ENCODE measurements around the gene TAPBPL.
"Not testable (repeated sequence)": the region's sequence is repeated elsewhere in the genome, so short reads cannot be mapped to it uniquely, and the experiment has no call there.

Gene TAPBPL

DNA sequence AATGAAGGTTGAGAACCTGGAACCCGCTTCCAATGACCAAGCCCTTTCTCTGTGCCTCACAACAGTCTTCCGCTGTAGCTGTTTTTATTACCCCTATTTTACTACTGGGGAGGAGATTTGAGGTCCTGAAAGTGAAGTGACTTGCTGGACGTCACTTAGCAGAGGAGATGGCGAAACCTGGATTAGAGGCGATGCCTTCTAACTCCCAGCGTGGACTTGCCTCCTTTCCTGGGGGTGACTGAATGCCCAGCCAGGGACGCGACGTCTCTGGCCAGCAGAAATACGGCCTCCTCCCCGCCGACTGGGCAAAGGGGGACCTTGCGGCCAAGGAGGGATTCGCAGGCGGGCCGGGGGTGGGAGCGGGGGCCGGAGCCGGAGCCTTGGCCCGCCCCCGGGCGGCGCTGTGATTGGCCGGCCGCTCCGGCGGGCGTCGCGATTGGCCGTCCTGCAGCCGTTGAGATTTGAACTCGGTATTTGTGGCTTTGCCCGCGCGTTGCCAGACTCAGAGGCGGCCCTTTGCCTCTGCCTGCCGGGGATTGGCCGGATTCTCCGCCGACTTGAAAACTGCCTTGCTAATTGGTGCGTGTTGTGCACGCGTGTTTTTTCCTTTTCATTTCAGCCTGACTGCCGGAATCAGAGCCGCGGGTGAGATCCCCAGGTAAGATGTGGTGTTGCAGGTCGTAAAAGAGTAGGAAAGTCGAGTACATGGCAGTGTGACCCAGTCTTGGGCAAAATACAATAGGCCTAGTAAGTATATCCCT lies 41.8 kb downstream of the TAPBPL start, which contains the start of gene NCAPD2:
Gene NCAPD2 (plus strand): TSS at position 606 of the 761 bp plus-strand sequence. CDS start 997 bp downstream, outside the sequence.
- DNase-seq, result peak; percentile 90 to 92

DNA sequence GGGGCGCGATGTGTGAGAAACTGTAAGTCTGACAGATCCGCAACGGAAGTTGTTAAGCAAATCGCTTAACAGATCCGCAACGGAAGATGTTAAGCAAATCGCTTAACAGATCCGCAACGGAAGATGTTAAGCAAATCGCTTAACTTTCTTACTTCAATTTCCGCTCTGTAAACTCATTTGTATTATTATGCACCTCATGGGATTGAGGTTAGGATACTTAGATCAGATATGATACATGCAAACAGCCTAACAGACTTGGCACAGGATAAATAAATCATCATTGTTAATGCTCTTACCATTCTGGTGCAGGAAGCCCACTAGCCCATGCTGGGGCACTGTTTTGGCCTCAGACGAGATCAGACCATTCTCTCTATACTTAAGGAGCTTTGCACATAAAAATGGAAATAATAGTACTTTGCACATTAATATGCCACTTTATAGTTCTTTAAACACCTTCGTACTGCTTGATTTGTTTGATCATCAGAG lies 42.5 kb downstream of the TAPBPL start:
- no peak for DNase-seq

DNA sequence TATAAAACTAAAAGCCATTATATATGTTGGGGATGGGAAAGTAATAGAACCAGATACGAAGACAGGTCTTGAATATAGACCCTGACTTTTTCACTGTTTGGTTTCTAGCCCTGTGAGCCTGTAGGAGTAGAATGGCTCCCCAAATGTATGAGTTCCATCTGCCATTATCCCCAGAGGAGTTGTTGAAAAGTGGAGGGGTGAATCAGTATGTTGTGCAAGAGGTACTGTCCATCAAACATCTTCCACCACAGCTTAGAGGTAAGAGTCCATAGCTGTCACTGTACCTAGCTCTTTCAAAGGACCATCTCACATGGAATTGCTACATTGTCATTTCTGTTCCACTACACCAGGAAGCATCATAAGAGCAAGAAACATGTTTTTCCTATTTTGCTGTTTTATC lies 43.1 kb downstream of the TAPBPL start:
- no peak for DNase-seq

DNA sequence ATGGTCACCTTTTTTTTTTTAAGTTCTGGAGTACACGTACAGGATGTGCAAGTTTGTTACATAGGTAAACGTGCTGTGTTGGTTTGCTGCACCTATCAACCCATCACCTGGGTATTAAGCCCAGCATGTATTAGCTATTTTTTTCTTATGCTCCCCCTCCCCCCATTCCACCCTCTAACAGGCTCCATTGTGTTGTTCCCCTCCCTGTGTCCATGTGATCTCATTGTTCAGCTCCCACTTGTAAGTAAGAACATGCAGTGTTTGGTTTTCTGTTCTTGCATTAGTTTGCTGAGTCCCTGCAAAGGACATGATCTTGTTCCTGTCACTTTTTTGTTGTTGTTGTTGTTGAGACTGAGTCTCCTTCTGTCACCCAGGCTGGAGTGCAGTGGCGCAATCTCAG lies 45.4 kb downstream of the TAPBPL start:
- DNase-seq, result not testable (repeated sequence)

DNA sequence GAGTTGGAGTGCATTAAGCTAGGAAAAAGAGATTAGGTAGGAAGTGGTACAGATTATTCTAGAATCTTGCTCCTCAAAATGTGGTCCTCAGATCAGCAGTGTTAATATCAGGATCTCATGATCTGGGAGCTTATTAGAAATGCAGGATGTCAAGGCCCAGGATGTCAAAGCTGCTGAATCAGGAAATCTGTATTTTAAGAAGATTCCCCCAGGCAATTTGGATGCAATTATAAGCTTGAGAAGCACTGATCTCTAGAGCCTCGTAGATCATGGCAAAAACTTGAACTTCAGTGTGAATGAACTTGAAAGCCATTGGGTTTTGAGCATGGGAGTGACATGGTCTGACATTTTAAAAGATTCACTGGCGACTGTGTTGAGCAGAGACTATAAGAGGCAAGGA lies 48.6 kb downstream of the TAPBPL start:
- no peak for DNase-seq

DNA sequence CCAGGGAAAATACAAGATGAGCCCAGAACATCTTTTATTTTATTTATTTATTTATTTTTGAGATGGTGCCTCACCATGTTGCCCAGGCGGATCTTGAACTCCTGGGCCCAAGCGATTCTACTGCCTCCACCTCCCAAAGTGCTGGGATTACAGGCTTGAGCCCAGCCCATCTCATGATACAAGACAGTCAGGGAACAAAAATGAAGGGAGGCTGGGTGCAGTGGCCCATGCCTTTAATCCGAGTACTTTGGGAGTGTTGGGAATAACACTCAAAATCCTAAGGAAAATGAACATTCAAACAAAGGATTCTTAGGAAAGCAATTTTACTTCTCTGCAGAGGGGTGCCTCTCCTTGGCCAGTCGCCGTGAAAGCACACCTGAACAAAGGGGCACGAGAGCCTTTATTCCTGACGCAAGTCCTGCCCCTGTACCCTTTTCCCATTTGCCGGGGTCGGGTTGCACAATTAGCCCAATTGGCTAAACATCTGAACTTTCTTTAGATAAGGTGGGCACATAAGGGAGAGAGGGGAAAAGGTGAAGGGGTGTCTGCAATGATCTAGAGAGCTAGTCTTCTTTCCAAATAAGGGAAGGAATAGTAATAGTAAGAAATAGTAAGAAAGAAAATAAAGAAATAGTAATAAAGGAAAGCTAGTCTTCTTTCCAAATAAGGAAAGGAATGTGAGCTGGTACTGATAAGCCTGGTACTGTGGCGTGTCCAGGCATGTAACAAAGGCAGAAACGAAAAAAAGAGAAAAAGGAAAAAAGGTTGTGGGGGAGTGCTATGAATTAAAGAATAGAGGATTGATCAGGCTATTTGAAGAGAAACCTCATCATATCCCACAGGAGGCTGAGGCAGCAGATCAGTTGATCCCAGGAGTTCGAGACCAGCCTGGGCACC lies 55.5 kb downstream of the TAPBPL start:
- DNase-seq, result no peak

DNA sequence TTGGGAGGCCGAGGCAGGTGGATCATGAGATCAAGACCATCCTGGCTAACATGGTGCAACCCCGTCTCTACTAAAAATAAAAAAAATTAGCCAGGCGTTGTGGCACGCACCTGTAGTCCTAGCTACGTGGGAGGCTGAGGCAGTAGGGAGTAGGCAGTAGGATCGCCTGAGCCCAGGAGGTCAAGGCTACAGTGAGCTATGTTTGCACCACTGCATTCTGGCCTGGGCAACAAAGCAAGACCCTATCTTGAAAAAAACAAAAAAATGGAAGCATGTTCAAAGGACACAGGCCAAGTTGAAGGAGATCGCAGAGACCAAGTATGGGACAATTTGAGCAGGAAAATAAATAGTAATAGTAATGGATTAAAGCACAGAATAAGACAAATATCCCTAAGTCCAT lies 56.2 kb downstream of the TAPBPL start:
- DNase-seq, result no peak

Measured in stimulated activated CD4-positive, alpha-beta T cell treated with anti-CD3 and anti-CD28 coated beads, Interleukin-2, amount 100 ng/mL, for 48 hours (primary cell).